GM23338 (cell line): ENCODE data around the gene ST3GAL6. TPM values are rescaled to one million over a fixed set of nuclear protein-coding genes. Genes with fewer than 3 reads are reported as not detected.

Experiments used
- ATAC-seq: fragments of 200-7000 bp; cut with Tn5 transposase; 3 replicates; pipeline ENCODE4 v1.9.1; 2020
- DNase-seq: peaks from one replicate; pipeline ENCODE4 v3.0.0-alpha.2; 2015; ENCODE audit warnings: low spot score
- H2AFZ ChIP-seq: fragments of 200-600 bp; sonication (generic); 2 replicates; pipeline ENCODE4 v1.8.0; 2016; ENCODE audit warnings: antibody characterized with exemption, mild to moderate bottlenecking, moderate library complexity
- H3F3A ChIP-seq: fragments of 200-600 bp; sonication (generic); replicated peaks from 2 replicates; pipeline ENCODE4 v1.8.0; 2017; ENCODE audit warnings: antibody characterized with exemption, mixed run types, low read depth
- H3K27ac ChIP-seq: fragments of 200-600 bp; sonication (generic); 2 replicates; pipeline ENCODE4 v1.6.1; 2016; ENCODE audit warnings: low read depth
- H3K27me3 ChIP-seq: fragments of 200-600 bp; sonication (generic); 2 replicates; pipeline ENCODE4 v1.8.0; 2016; ENCODE audit warnings: mild to moderate bottlenecking, mixed run types, moderate library complexity; ENCODE audit not compliant: insufficient read depth
- H3K36me3 ChIP-seq: fragments of 200-600 bp; sonication (generic); 2 replicates; pipeline ENCODE4 v1.8.0; 2016; ENCODE audit warnings: mild to moderate bottlenecking; ENCODE audit not compliant: insufficient read depth
- H3K4me1 ChIP-seq: fragments of 200-600 bp; sonication (generic); 2 replicates; pipeline ENCODE4 v1.8.0; 2016; ENCODE audit warnings: mild to moderate bottlenecking, moderate library complexity; ENCODE audit not compliant: insufficient read depth
- H3K4me2 ChIP-seq: fragments of 200-600 bp; sonication (generic); 2 replicates; pipeline ENCODE4 v1.7.1; 2017; ENCODE audit warnings: mixed run types
- H3K4me3 ChIP-seq: fragments of 200-600 bp; sonication (generic); 2 replicates; pipeline ENCODE4 v1.6.1; 2016; ENCODE audit warnings: mixed run types
- H3K79me2 ChIP-seq: fragments of 200-600 bp; sonication (generic); replicated peaks from 2 replicates; pipeline ENCODE4 v1.8.0; 2017; ENCODE audit warnings: mild to moderate bottlenecking; ENCODE audit not compliant: insufficient read depth
- H3K9me2 ChIP-seq: fragments of 200-600 bp; sonication (generic); 2 replicates; pipeline ENCODE4 v1.8.0; 2017; ENCODE audit not compliant: insufficient read depth
- H4K20me1 ChIP-seq: fragments of 200-600 bp; sonication (generic); replicated peaks from 2 replicates; pipeline ENCODE4 v1.8.0; 2017; ENCODE audit warnings: mild to moderate bottlenecking; ENCODE audit not compliant: insufficient read depth
- H3K27ac Mint-ChIP-seq: 2 replicates; pipeline ENCODE4 v1.8.0; 2020; ENCODE audit warnings: inconsistent platforms, mild to moderate bottlenecking, moderate library complexity, mixed read lengths
- H3K27me3 Mint-ChIP-seq: 3 replicates; pipeline ENCODE4 v1.8.0; 2022; ENCODE audit warnings: low read depth, mild to moderate bottlenecking, moderate library complexity, mixed read lengths, inconsistent platforms; ENCODE audit not compliant: insufficient read depth, poor library complexity
- H3K36me3 Mint-ChIP-seq: 3 replicates; pipeline ENCODE4 v1.8.0; 2021; ENCODE audit warnings: low read depth, mild to moderate bottlenecking, inconsistent platforms, moderate library complexity, mixed read lengths
- H3K4me1 Mint-ChIP-seq: 3 replicates; pipeline ENCODE4 v1.8.0; 2020; ENCODE audit warnings: mild to moderate bottlenecking, inconsistent platforms, mixed read lengths
- H3K4me3 Mint-ChIP-seq: 3 replicates; pipeline ENCODE4 v1.8.0; 2021; ENCODE audit warnings: moderate library complexity, mild to moderate bottlenecking, inconsistent platforms, mixed read lengths
- H3K9me3 Mint-ChIP-seq: 3 replicates; pipeline ENCODE4 v1.8.0; 2020; ENCODE audit warnings: moderate library complexity, mild to moderate bottlenecking, inconsistent platforms, mixed read lengths
- CREB1 ChIP-seq: fragments of 250-450 bp; sonication (Bioruptor Pico); IDR thresholded peaks from 2 replicates; pipeline ENCODE4 v1.5.0; 2020; ENCODE audit warnings: low read depth, mild to moderate bottlenecking, moderate library complexity
- EZH2 ChIP-seq: fragments of 200-600 bp; sonication (generic); IDR thresholded peaks from one replicate; pipeline ENCODE4 v1.8.0; 2017; ENCODE audit warnings: antibody characterized with exemption, mild to moderate bottlenecking, low read depth; ENCODE audit not compliant: unreplicated experiment
- JUNB ChIP-seq: IDR thresholded peaks from one replicate; pipeline ENCODE4 v1.6.1; 2016; ENCODE audit warnings: antibody characterized with exemption; ENCODE audit not compliant: unreplicated experiment
- STAT1 ChIP-seq: IDR thresholded peaks from one replicate; pipeline ENCODE4 v1.6.1; 2016; ENCODE audit warnings: antibody characterized with exemption; ENCODE audit not compliant: unreplicated experiment
- ZNF114 ChIP-seq: fragments of 250-450 bp; sonication (Bioruptor Pico); IDR thresholded peaks from 2 replicates; pipeline ENCODE4 v1.5.0; 2020; ENCODE audit warnings: mild to moderate bottlenecking, moderate library complexity
- ZNF462 ChIP-seq: fragments of 250-450 bp; sonication (Bioruptor Pico); IDR thresholded peaks from 2 replicates; pipeline ENCODE4 v1.5.0; 2020; ENCODE audit warnings: mild to moderate bottlenecking, moderate library complexity
- polyA plus RNA-seq: library from polyadenylated mRNA; unstranded; fragments of >200 nt; fragmentation: Nextera tagmentation; extraction: Ambion mirVana; gene quantifications from 2 replicates; pipeline ENCODE4 v1.2.1, GENCODE V29; 2016
- total RNA-seq: library from RNA; depleted of rRNA; stranded (reverse); fragments of >200 nt; shearing (Covaris generic); gene quantifications from 2 replicates; pipeline ENCODE4 v1.2.3, GENCODE V29; 2014
- TF ChIP-seq, protein P1 (sequence below), 2 experiments: fragments of 200-600 bp in 1 of 2; sonication (generic) in 1 of 2; conservative IDR thresholded peaks; 2 replicates each; pipeline versions ENCODE4 v1.5.1 to v1.6.1; 2016 to 2017; ENCODE audit warnings: antibody characterized with exemption in 2 of 2, low read depth in 2 of 2, mild to moderate bottlenecking in 2 of 2, moderate library complexity in 1 of 2

ST3GAL6 gene
- total and polyA plus RNA-seq, 2 experiments from 2014 or later: 4.7 to 8.1 TPM

- Histone ChIP-seq H3K9me2 (no peaks in the 10 kb centered on the region), H3F3A (no peaks in the 10 kb centered on the region), H3K27ac (no peak overlapping the region), H3K4me1 (no peaks in the 10 kb centered on the region), H3K36me3 (no peaks in the 10 kb centered on the region), H3K27me3 (no peaks in the 10 kb centered on the region), H3K4me2 (no peak overlapping the region), H2AFZ (no peak overlapping the region), H3K79me2 (no peaks in the 10 kb centered on the region), H3K4me3 (no peak overlapping the region), H4K20me1 (no peaks in the 10 kb centered on the region)
- no peak overlapping the region for H3K27ac Mint-ChIP-seq
- TF ChIP-seq STAT1: no peak
- TF ChIP-seq JUNB: no peak
- TF ChIP-seq EZH2: no peak
- TF ChIP-seq ZNF462 (CRISPR knock-in tag): no peak
- TF ChIP-seq ZNF114: no peak
- TF ChIP-seq CREB1 (CRISPR knock-in tag): no peak
- TF ChIP-seq, protein P1, sequence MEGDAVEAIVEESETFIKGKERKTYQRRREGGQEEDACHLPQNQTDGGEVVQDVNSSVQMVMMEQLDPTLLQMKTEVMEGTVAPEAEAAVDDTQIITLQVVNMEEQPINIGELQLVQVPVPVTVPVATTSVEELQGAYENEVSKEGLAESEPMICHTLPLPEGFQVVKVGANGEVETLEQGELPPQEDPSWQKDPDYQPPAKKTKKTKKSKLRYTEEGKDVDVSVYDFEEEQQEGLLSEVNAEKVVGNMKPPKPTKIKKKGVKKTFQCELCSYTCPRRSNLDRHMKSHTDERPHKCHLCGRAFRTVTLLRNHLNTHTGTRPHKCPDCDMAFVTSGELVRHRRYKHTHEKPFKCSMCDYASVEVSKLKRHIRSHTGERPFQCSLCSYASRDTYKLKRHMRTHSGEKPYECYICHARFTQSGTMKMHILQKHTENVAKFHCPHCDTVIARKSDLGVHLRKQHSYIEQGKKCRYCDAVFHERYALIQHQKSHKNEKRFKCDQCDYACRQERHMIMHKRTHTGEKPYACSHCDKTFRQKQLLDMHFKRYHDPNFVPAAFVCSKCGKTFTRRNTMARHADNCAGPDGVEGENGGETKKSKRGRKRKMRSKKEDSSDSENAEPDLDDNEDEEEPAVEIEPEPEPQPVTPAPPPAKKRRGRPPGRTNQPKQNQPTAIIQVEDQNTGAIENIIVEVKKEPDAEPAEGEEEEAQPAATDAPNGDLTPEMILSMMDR (conservative IDR thresholded peaks at IDR 0.05; ENCODE audit: low read depth in 2 of 2): no peak
- H3K4me1 Mint-ChIP-seq: no peaks in the 10 kb centered on the region; the same call in 1 of the 3 replicates
- DNase-seq: no peak
- ATAC-seq: no peak
- no peaks in the 10 kb centered on the region for H3K9me3 Mint-ChIP-seq
- no peaks in the 10 kb centered on the region for H3K36me3 Mint-ChIP-seq
- H3K4me3 Mint-ChIP-seq: no peak overlapping the region
- peaks cover 3% of the 10 kb centered on the region for H3K27me3 Mint-ChIP-seq
Observed at GRCh38 chr3:98779541-98780335, 16.6 kb downstream of the ST3GAL6 start.
